MCF 10A (cell line): Measurements from ENCODE around the gene AFAP1L1. TPM values are rescaled to one million over a fixed set of nuclear protein-coding genes. Genes with fewer than 3 reads are reported as not detected.

Experiments
- BruUV-seq: library from RNA; stranded (reverse); fragments of 400-500 nt; replicated peaks from 2 replicates; lab custom pipeline; 2021; lab: Mats Ljungman, UMichigan
- CTCF ChIA-PET: fragments of 300-600 bp; sonication (Branson Sonifier 250); formaldehyde crosslinking; extraction: SDS; loops from one replicate; lab custom pipeline; 2021; ENCODE audit warnings: antibody characterized with exemption, inconsistent platforms; lab: Yijun Ruan, JAX
- POLR2A ChIA-PET: fragments of 300-600, 350-650 bp; sonication (Branson Sonifier 250); formaldehyde crosslinking; extraction: SDS; loops from one replicate; lab custom pipeline; 2020; ENCODE audit warnings: antibody characterized with exemption, inconsistent platforms; lab: Yijun Ruan, JAX
- DNase-seq: peaks from one replicate; pipeline ENCODE4 v3.0.0-alpha.2; 2018; ENCODE audit not compliant: unreplicated experiment
- H3K27ac Mint-ChIP-seq: one replicate; pipeline ENCODE4 v1.8.0; 2022; ENCODE audit warnings: mild to moderate bottlenecking, low read depth, mixed read lengths; ENCODE audit not compliant: unreplicated experiment
- H3K27me3 Mint-ChIP-seq: one replicate; pipeline ENCODE4 v1.8.0; 2022; ENCODE audit warnings: mixed read lengths; ENCODE audit not compliant: insufficient read depth, unreplicated experiment
- H3K36me3 Mint-ChIP-seq: one replicate; pipeline ENCODE4 v1.8.0; 2022; ENCODE audit warnings: mild to moderate bottlenecking, moderate library complexity, mixed read lengths; ENCODE audit not compliant: insufficient read depth, unreplicated experiment
- H3K4me1 Mint-ChIP-seq: one replicate; pipeline ENCODE4 v1.8.0; 2022; ENCODE audit warnings: mixed read lengths; ENCODE audit not compliant: insufficient read depth, unreplicated experiment
- H3K4me3 Mint-ChIP-seq: one replicate; pipeline ENCODE4 v1.8.0; 2022; ENCODE audit warnings: mild to moderate bottlenecking, moderate library complexity, mixed read lengths; ENCODE audit not compliant: unreplicated experiment
- H3K9me3 Mint-ChIP-seq: one replicate; pipeline ENCODE4 v1.8.0; 2022; ENCODE audit warnings: mixed read lengths; ENCODE audit not compliant: unreplicated experiment
- intact Hi-C: fragments of 100-400 bp; cut with micrococcal nuclease; formaldehyde crosslinking; loops from 2 replicates; pipeline ENCODE4 v1.14.1; 2022
- total RNA-seq: library from RNA; stranded (reverse); gene quantifications from 2 replicates; pipeline ENCODE4 v1.2.3, GENCODE V29; 2022
- TF ChIP-seq, protein P1 (sequence below): fragments of 200-600 bp; IDR thresholded peaks from one replicate; pipeline ENCODE4 v1.8.0; 2022; ENCODE audit warnings: antibody characterized with exemption, mild to moderate bottlenecking; ENCODE audit not compliant: unreplicated experiment

AFAP1L1 gene
- total RNA-seq, 1 experiment from 2014 or later, result 4.8 TPM

DNA sequence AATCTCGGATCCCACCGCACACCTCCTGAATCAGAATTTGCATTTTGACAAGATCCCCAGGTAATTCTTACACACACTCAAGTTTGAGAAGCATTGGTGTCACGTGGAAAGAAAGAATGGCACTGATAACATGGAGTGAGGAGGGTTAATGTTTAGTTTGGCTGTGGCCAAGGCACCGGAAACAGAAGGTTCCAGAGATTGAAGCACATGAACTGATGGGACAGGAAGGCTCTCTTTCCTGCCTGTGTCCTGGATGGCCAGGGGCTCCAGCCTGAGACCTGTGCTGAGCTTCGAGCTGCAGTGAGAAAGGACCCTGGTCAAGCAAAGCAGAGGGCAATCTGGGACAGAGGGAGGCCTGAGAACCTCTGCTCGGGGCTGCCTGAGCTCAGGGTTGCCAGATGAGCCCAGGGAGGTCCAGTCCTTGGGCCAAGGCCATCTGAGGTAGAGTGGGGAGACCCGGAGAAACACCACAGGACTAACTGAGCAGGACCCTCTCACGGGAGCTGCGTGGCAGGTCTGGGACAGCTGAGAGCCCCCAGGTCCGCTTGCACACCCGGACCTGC is 27.3 kb downstream of the AFAP1L1 start:
- POLR2A ChIA-PET, result interaction anchor here (0.6 to 3.3 kb wide), 3 partner anchors 10 to 623 kb away, joined by 3 to 18 read pairs (median 6); partner anchors contain the start of gene GRPEL2
- H3K9me3 Mint-ChIP-seq, result no peaks in the 10 kb centered on the region
- peaks cover 9% of the 10 kb centered on the region for H3K4me1 Mint-ChIP-seq
- intact Hi-C loops, result no loop called here
- H3K4me3 Mint-ChIP-seq, result no peak overlapping the region
- CTCF ChIA-PET, result interaction anchor here (0.6 to 4.6 kb wide), 9 partner anchors 11 to 991 kb away, joined by 3 to 18 read pairs (median 4); no protein-coding TSS in a partner anchor
- no TSS peak for BruUV-seq
- no peak overlapping the region for H3K27ac Mint-ChIP-seq
- no peaks in the 10 kb centered on the region for H3K27me3 Mint-ChIP-seq
- H3K36me3 Mint-ChIP-seq, result peaks cover 6% of the 10 kb centered on the region
- DNase-seq, result no peak
- TF ChIP-seq, protein P1, sequence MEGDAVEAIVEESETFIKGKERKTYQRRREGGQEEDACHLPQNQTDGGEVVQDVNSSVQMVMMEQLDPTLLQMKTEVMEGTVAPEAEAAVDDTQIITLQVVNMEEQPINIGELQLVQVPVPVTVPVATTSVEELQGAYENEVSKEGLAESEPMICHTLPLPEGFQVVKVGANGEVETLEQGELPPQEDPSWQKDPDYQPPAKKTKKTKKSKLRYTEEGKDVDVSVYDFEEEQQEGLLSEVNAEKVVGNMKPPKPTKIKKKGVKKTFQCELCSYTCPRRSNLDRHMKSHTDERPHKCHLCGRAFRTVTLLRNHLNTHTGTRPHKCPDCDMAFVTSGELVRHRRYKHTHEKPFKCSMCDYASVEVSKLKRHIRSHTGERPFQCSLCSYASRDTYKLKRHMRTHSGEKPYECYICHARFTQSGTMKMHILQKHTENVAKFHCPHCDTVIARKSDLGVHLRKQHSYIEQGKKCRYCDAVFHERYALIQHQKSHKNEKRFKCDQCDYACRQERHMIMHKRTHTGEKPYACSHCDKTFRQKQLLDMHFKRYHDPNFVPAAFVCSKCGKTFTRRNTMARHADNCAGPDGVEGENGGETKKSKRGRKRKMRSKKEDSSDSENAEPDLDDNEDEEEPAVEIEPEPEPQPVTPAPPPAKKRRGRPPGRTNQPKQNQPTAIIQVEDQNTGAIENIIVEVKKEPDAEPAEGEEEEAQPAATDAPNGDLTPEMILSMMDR, result no peak

DNA sequence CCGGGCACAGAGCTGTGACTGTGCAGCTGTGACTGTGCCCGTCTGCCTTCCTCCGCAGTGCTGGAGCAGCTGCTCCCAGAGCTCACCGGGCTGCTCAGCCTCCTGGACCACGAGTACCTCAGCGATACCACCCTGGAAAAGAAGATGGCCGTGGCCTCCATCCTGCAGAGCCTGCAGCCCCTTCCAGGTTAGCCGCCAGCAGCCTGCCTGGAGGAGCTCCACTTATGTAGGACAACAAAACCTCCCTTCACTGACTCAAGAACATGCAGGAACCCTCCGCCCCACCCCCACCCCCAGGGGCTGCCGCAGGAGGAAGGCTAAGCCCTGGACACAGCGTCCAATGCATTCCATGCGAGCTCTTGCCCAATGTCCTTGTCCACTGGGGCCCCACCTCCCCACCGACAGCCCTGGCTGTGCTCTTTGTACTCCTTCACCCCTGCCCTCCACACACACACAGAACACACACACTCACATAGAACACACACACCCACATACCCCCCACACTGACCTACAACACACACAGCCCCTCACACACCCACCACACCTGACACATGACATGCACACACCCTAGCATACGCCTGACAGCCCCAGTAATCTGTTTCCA is 27.9 kb downstream of the AFAP1L1 start:
- Mint-ChIP-seq H3K27me3 (no peaks in the 10 kb centered on the region), H3K9me3 (no peaks in the 10 kb centered on the region), H3K36me3 (peaks cover 6% of the 10 kb centered on the region), H3K4me3 (no peak overlapping the region), H3K4me1 (peaks cover 9% of the 10 kb centered on the region), H3K27ac (no peak overlapping the region)
- CTCF ChIA-PET, result interaction anchor here (0.5 to 4.6 kb wide), 10 partner anchors 11 to 567 kb away, joined by 3 to 18 read pairs (median 3); no protein-coding TSS in a partner anchor
- TF ChIP-seq, protein P1, result no peak
- no peak for DNase-seq
- POLR2A ChIA-PET, result interaction anchor here (3.3 kb wide), 1 partner anchor 9 kb away, joined by 18 read pairs; no protein-coding TSS in a partner anchor
- BruUV-seq, result no TSS peak
- intact Hi-C loops, result no loop called here

DNA sequence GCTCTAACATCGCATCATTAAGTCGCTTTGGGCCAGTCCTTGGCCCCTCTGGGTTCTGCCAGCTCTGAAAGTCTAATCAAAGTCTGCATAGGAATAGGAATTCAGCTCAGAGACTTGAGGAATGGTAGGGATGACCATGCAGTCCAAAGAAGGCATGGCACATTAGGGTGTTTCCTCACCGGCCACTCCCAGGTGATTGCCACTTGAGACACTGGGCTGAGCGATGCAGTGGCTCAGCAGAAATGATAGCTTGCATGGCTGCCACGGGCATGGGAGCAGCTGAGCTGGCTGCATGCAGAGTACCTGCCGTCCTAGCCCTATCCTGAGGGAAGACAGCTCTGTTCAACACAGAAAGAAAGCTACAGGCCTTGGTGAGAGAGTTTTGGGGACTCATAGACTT is 28.8 kb downstream of the AFAP1L1 start:
- Mint-ChIP-seq H3K9me3 (no peaks in the 10 kb centered on the region), H3K4me3 (no peak overlapping the region), H3K27me3 (no peaks in the 10 kb centered on the region), H3K27ac (no peak overlapping the region), H3K4me1 (peaks cover 9% of the 10 kb centered on the region), H3K36me3 (peaks cover 6% of the 10 kb centered on the region)
- ChIA-PET POLR2A (interaction anchor here (0.6 to 1.5 kb wide), 3 partner anchors 14 to 116 kb away, joined by 3 to 4 read pairs (median 3); no protein-coding TSS in a partner anchor), CTCF (interaction anchor here (0.5 to 4.6 kb wide), 9 partner anchors 15 to 1777 kb away, joined by 3 to 18 read pairs (median 3); no protein-coding TSS in a partner anchor)
- intact Hi-C loops, result no loop called here
- no TSS peak for BruUV-seq
- TF ChIP-seq, protein P1, result no peak
- DNase-seq, result no peak

DNA sequence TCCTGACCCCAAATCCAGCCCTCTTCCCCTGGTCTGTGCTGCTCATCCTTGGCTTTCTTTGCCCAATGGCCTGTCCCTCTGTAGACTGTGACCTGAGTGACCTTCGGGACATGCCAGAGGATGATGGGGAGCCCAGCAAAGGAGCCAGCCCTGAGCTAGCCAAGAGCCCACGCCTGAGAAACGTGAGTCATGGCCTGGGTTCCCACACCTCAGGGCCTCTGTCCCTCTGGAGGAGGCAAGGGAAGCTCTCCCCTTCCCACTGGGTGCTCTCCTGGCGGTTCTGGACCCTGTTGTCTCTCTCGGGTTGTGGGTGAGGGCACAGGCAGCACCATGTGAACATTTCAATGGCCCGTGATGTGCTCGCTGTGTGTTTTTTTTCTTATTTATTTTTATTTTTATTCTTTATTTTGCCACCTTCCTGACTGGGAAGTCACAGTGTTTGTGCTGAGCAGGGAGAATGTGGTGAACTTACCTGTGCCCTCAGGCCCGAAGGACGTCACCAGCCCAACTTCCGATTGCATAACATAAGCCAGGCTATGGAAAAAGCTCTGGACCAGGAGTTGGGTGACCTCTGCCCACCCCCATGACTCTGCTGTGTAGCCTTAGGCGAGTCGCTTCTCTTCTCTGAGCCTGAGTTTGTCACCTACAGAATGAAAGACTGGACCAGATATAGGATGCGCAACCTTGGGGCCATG is 29.5 kb downstream of the AFAP1L1 start:
- TF ChIP-seq, protein P1, result no peak
- H3K4me3 Mint-ChIP-seq, result no peak overlapping the region
- H3K9me3 Mint-ChIP-seq, result no peaks in the 10 kb centered on the region
- no TSS peak for BruUV-seq
- ChIA-PET POLR2A (interaction anchor here (0.6 to 1.5 kb wide), 5 partner anchors 20 to 261 kb away, joined by 3 to 7 read pairs (median 4); partner anchors contain the start of gene GRPEL2), CTCF (interaction anchor here (0.7 to 4.6 kb wide), 11 partner anchors 14 to 405 kb away, joined by 3 to 18 read pairs (median 5); no protein-coding TSS in a partner anchor)
- peaks cover 6% of the 10 kb centered on the region for H3K36me3 Mint-ChIP-seq
- no peak overlapping the region for H3K27ac Mint-ChIP-seq
- intact Hi-C loops, result no loop called here
- DNase-seq, result peak; percentile 50
- peaks cover 7% of the 10 kb centered on the region for H3K4me1 Mint-ChIP-seq
- no peaks in the 10 kb centered on the region for H3K27me3 Mint-ChIP-seq
